BLaER1 treated with 17β-estradiol and CSF1 and Interleukin-3, amounts not matched to agents 10 nM and 100 nM (cell line): Measurements from ENCODE around the gene CYFIP1.

Source experiments
- H3K27ac ChIP-seq, 11 experiments: shearing (Covaris generic); formaldehyde crosslinking; 2 replicates each; pipeline ENCODE4 v1.8.1; 2022
- H3K27me3 ChIP-seq, 11 experiments: shearing (Covaris generic); formaldehyde crosslinking; 2 replicates each; pipeline ENCODE4 v1.8.1; 2022
- H3K36me3 ChIP-seq, 11 experiments: shearing (Covaris generic); formaldehyde crosslinking; 2 replicates each; pipeline ENCODE4 v1.8.1; 2022
- H3K4me1 ChIP-seq, 10 experiments: shearing (Covaris generic); formaldehyde crosslinking; 2 replicates each; pipeline ENCODE4 v1.8.1; 2022
- H3K4me2 ChIP-seq, 11 experiments: shearing (Covaris generic); formaldehyde crosslinking; 2 replicates each; pipeline ENCODE4 v1.8.1; 2022
- H3K4me3 ChIP-seq, 10 experiments: shearing (Covaris generic); formaldehyde crosslinking; 2 replicates each; pipeline ENCODE4 v1.8.1; 2022
- H3K9ac ChIP-seq, 11 experiments: shearing (Covaris generic); formaldehyde crosslinking; 2 replicates each; pipeline ENCODE4 v1.8.1; 2022
- H3K9me3 ChIP-seq, 11 experiments: shearing (Covaris generic); formaldehyde crosslinking; replicated peaks in 1 of 11; 2 replicates each; pipeline ENCODE4 v1.8.1; 2022
- H4K20me1 ChIP-seq, 11 experiments: shearing (Covaris generic); formaldehyde crosslinking; 2 replicates each; pipeline ENCODE4 v1.8.1; 2022
- Cebpa-rat ChIP-seq, 11 experiments: shearing (Covaris generic); IDR thresholded peaks; 2 replicates each; pipeline ENCODE4 v1.8.1; 2022

The CYFIP1 gene

GRCh38 chr15:22844421-22845288 lies 135.5 kb downstream of the CYFIP1 start:
- Histone ChIP-seq H3K9ac (peak overlapping the region in 2 of 11 experiments; percentile 36 to 57; a peak in 2 of 22 replicates), H3K27me3 (no peaks in the 10 kb centered on the region), H3K4me2 (peak overlapping the region in 2 of 11 experiments; percentile 21 to 27; a peak in 2 of 22 replicates), H3K9me3 (no peaks in the 10 kb centered on the region), H3K4me3 (no peak overlapping the region), H3K27ac (no peak overlapping the region), H3K4me1 (peaks cover 16 to 47% (median 34%) of the 10 kb centered on the region in 10 experiments), H4K20me1 (peaks cover 98 to 100% (median 100%) of the 10 kb centered on the region in 11 experiments), H3K36me3 (peaks cover 74 to 95% (median 92%) of the 10 kb centered on the region in 11 experiments)
- no peak for TF ChIP-seq Cebpa-rat (IDR thresholded peaks at IDR 0.05)

DNA sequence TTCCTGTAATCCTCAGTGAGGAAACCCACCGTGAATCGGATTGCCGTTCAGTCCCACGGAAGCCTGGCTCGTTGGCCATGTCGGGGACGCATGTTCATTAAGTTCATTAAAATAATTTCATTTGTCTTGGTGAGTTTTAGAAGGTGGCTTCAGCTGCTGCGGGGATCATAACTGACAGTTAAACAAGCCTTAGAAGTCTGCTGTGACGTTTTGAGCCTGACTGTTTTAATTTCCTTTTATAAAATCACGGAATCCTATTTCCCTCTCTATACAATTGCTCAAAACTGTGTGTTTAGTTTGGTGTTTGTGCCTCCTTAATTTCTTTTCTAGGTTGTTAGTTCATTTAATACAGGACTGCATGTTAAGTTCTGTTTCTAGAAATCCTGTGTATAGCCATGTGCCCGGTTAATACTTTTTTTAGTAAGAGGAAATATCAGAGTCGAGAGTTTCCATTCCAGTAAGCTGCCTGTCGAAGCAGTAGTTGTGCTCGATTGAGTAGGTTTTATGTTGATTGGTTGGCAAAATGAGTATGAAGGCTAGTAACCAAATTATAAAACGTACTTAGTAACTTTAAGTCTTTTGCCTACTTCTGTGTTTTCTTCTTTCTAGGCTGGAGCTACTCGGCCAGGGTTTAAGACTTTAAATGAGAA lies 141.0 kb downstream of the CYFIP1 start:
- no peak for TF ChIP-seq Cebpa-rat (IDR thresholded peaks at IDR 0.05)
- Histone ChIP-seq H3K9ac (peak overlapping the region; percentile 90 to 97 (median 94)), H3K36me3 (peaks cover 23 to 41% (median 38%) of the 10 kb centered on the region in 11 experiments), H3K4me1 (peaks cover 16 to 34% (median 30%) of the 10 kb centered on the region in 10 experiments), H3K27me3 (no peaks in the 10 kb centered on the region), H4K20me1 (peaks cover 43 to 56% (median 45%) of the 10 kb centered on the region in 11 experiments; a peak in 21 of 22 replicates), H3K9me3 (no peaks in the 10 kb centered on the region), H3K27ac (peak overlapping the region; percentile 81 to 97 (median 93)), H3K4me2 (peak overlapping the region; percentile 68 to 99 (median 96)), H3K4me3 (peak overlapping the region; percentile 81 to 98 (median 89))

GRCh38 chr15:22838292-22839042 lies 141.7 kb downstream of the CYFIP1 start, which contains the start of gene NIPA2:
NIPA2 (plus strand) TSS chr15:22838666; CDS start chr15:22851732, 13,066 bp downstream.
- no peaks in the 10 kb centered on the region for H3K27me3 ChIP-seq
- peak within 1 kb of the TSS; percentile 81 to 97 (median 93) for H3K27ac ChIP-seq
- peaks cover 0 to 3% (median 2%) of the 10 kb centered on the region in 11 experiments; a peak in 10 of 22 replicates for H3K9me3 ChIP-seq
- peaks cover 36 to 49% (median 38%) of the 10 kb centered on the region in 11 experiments; a peak in 21 of 22 replicates for H4K20me1 ChIP-seq
- peaks cover 17 to 33% (median 31%) of the 10 kb centered on the region in 11 experiments for H3K36me3 ChIP-seq
- H3K4me1 ChIP-seq, result peaks cover 16 to 32% (median 28%) of the 10 kb centered on the region in 10 experiments
- H3K4me2 ChIP-seq, result peak within 1 kb of the TSS; percentile 78 to 99 (median 96)
- peak in 6 of 11 experiments; percentile 9 to 57 (median 47); a peak in 5 of 22 replicates for TF ChIP-seq Cebpa-rat (IDR thresholded peaks at IDR 0.05)
- peak within 1 kb of the TSS; percentile 81 to 98 (median 89) for H3K4me3 ChIP-seq
- peak within 1 kb of the TSS; percentile 90 to 97 (median 94) for H3K9ac ChIP-seq

DNA sequence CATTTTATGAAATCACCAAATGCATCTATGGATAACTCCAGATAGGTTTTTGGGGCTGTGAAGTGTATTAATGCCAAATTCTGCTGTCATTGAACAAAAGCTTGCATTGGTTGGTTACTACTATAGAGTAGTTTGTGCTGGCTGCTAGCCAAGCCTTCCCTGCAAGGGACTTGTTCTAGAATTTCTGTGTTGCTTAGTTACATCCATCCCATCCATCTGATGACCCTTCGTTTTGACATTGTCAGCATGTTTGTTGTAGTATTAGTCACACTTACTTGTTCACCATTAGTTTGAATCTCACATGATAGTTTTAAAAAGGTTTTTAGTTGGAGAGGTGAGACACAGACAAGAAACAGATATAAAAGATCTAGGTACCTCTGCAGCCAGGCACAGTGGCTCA lies 148.7 kb downstream of the CYFIP1 start:
- Histone ChIP-seq H4K20me1 (no peaks in the 10 kb centered on the region; a peak in 2 of 22 replicates), H3K36me3 (peaks cover 10 to 46% (median 22%) of the 10 kb centered on the region in 11 experiments; a peak in 19 of 22 replicates), H3K9me3 (peaks cover 10 to 18% (median 15%) of the 10 kb centered on the region in 11 experiments; a peak in 21 of 22 replicates)

DNA sequence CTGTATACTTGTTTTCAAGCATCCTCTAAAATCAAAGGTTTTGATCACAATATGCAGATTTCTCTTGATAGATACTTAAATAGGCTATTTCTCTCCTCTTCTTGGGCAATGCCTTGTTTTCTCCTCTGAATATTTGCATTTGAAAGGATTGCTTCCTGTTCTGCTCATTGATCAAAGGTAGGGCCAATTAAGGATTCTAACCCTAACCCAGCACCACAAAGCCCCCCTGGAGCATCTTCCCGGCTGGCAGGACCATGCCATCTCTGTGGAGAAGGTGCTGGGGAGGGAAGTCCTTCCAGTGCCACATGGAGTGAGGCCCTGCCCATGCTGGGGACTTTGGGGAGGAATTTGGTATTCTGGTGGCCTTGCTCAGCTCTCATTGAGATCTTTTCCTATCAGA lies 153.0 kb downstream of the CYFIP1 start:
- no peak overlapping the region for H3K27ac ChIP-seq
- no peaks in the 10 kb centered on the region; a peak in 2 of 22 replicates for H4K20me1 ChIP-seq
- H3K9ac ChIP-seq, result peak overlapping the region in 1 of 11 experiments; percentile 7; a peak in 1 of 22 replicates
- peaks cover 43 to 80% (median 63%) of the 10 kb centered on the region in 11 experiments for H3K36me3 ChIP-seq
- no peak overlapping the region for H3K4me3 ChIP-seq
- H3K4me2 ChIP-seq, result no peak overlapping the region
- TF ChIP-seq Cebpa-rat (IDR thresholded peaks at IDR 0.05), result no peak
- H3K4me1 ChIP-seq, result no peaks in the 10 kb centered on the region
- peaks cover 0 to 3% (median under 1%) of the 10 kb centered on the region in 11 experiments; a peak in 7 of 22 replicates for H3K9me3 ChIP-seq
- no peaks in the 10 kb centered on the region for H3K27me3 ChIP-seq

More for the DNA sequence above, 148.7 kb downstream of the CYFIP1 start:
- no peak overlapping the region for H3K27ac ChIP-seq
- H3K27me3 ChIP-seq, result no peaks in the 10 kb centered on the region
- H3K4me2 ChIP-seq, result no peak overlapping the region
- TF ChIP-seq Cebpa-rat (IDR thresholded peaks at IDR 0.05), result no peak
- H3K4me1 ChIP-seq, result no peaks in the 10 kb centered on the region
- H3K4me3 ChIP-seq, result no peak overlapping the region
- no peak overlapping the region for H3K9ac ChIP-seq

GRCh38 chr15:22823495-22824128 lies 156.6 kb downstream of the CYFIP1 start:
- no peaks in the 10 kb centered on the region for H3K4me1 ChIP-seq
- H3K27me3 ChIP-seq, result no peaks in the 10 kb centered on the region
- TF ChIP-seq Cebpa-rat (IDR thresholded peaks at IDR 0.05), result no peak
- peaks cover 0 to 11% (median 0%) of the 10 kb centered on the region in 11 experiments; a peak in 3 of 22 replicates for H4K20me1 ChIP-seq
- H3K9me3 ChIP-seq, result no peaks in the 10 kb centered on the region
- no peak overlapping the region for H3K4me3 ChIP-seq
- H3K27ac ChIP-seq, result no peak overlapping the region
- peaks cover 65 to 99% (median 88%) of the 10 kb centered on the region in 11 experiments for H3K36me3 ChIP-seq
- H3K9ac ChIP-seq, result no peak overlapping the region
- no peak overlapping the region for H3K4me2 ChIP-seq

- H3K27me3 ChIP-seq, result no peaks in the 10 kb centered on the region
- no peak overlapping the region for H3K9ac ChIP-seq
- no peak overlapping the region for H3K4me3 ChIP-seq
- peaks cover 0 to 11% (median 0%) of the 10 kb centered on the region in 11 experiments; a peak in 3 of 22 replicates for H4K20me1 ChIP-seq
- H3K4me1 ChIP-seq, result no peaks in the 10 kb centered on the region
- no peak overlapping the region for H3K27ac ChIP-seq
- H3K4me2 ChIP-seq, result no peak overlapping the region
- H3K36me3 ChIP-seq, result peaks cover 44 to 87% (median 70%) of the 10 kb centered on the region in 11 experiments
- TF ChIP-seq Cebpa-rat (IDR thresholded peaks at IDR 0.05), result no peak
- H3K9me3 ChIP-seq, result no peaks in the 10 kb centered on the region
Measured at GRCh38 chr15:22819651-22820050, 160.5 kb downstream of the CYFIP1 start.
